CD14-positive monocyte (primary cell): Measurements from ENCODE around the gene CUX1. TPM values are rescaled to one million over a fixed set of nuclear protein-coding genes. Genes with fewer than 3 reads are reported as not detected.
A peak's percentile ranks its signal among the peaks of the same experiment; 100 is the strongest.

Experiments
- DNase-seq, 3 donors: peaks; one replicate each; pipeline ENCODE4 v3.0.0-alpha.2; 2011 to 2022
- H2AFZ ChIP-seq: 2 replicates; pipeline ENCODE4 v1.6.0; 2012; ENCODE audit warnings: mild to moderate bottlenecking, low read depth, low read length, inconsistent platforms; ENCODE audit not compliant: insufficient read depth, poor library complexity, severe bottlenecking
- H3K27ac ChIP-seq, 2 donors: 1 replicate in 1 of 2; 2 replicates in 1 of 2; pipeline ENCODE4 v1.5.1; 2012 to 2013; ENCODE audit warnings: low read length in 2 of 2, control low read depth in 1 of 2, inconsistent platforms in 1 of 2, low read depth in 1 of 2, mild to moderate bottlenecking in 1 of 2
- H3K27me3 ChIP-seq, 2 donors: one replicate each; pipeline versions ENCODE4 v1.6.0 to v1.6.1; 2011 to 2013; ENCODE audit warnings: low read length in 2 of 2; ENCODE audit not compliant: control insufficient read depth in 2 of 2, insufficient read depth in 2 of 2
- H3K36me3 ChIP-seq, 2 donors: replicated peaks in 1 of 2; 1 replicate in 1 of 2; 2 replicates in 1 of 2; pipeline versions ENCODE4 v1.5.1 to v1.6.1; 2012 to 2013; ENCODE audit warnings: low read length in 2 of 2, control low read depth in 1 of 2, inconsistent platforms in 1 of 2, mild to moderate bottlenecking in 1 of 2; ENCODE audit not compliant: insufficient read depth in 2 of 2, control insufficient read depth in 1 of 2
- H3K4me1 ChIP-seq, 2 donors: 1 replicate in 1 of 2; 2 replicates in 1 of 2; pipeline versions ENCODE4 v1.5.1 to v1.6.1; 2012 to 2013; ENCODE audit warnings: low read length in 2 of 2, control low read depth in 1 of 2, inconsistent platforms in 1 of 2, mild to moderate bottlenecking in 1 of 2, moderate library complexity in 1 of 2; ENCODE audit not compliant: insufficient read depth in 2 of 2, control insufficient read depth in 1 of 2
- H3K4me2 ChIP-seq: replicated peaks from 2 replicates; pipeline ENCODE3; 2012; ENCODE audit warnings: low read length, moderate library complexity, mild to moderate bottlenecking; ENCODE audit not compliant: poor library complexity, severe bottlenecking; ENCODE audit errors: extremely low read depth
- H3K4me3 ChIP-seq, 3 experiments: fragments of 200-600 bp in 1 of 3; sonication (generic) in 1 of 3; replicated peaks in 1 of 3; 1 replicate in 2 of 3; 2 replicates in 1 of 3; pipeline ENCODE4 v1.5.1; 2011 to 2013; ENCODE audit warnings: low read length in 3 of 3, mild to moderate bottlenecking in 3 of 3, control low read depth in 2 of 3, low read depth in 2 of 3, inconsistent platforms in 1 of 3, moderate library complexity in 1 of 3
- H3K79me2 ChIP-seq: 2 replicates; pipeline ENCODE4 v1.6.0; 2012; ENCODE audit warnings: mild to moderate bottlenecking, control low read depth, inconsistent platforms, low read length, moderate library complexity; ENCODE audit not compliant: insufficient read depth
- H3K9ac ChIP-seq: 2 replicates; pipeline ENCODE4 v1.6.0; 2017; ENCODE audit warnings: low read length, mild to moderate bottlenecking; ENCODE audit not compliant: insufficient read depth, poor library complexity, severe bottlenecking
- H3K9me3 ChIP-seq, 2 donors: replicated peaks in 1 of 2; 1 replicate in 1 of 2; 2 replicates in 1 of 2; pipeline versions ENCODE4 v1.5.1 to v1.6.1; 2012 to 2013; ENCODE audit warnings: low read length in 2 of 2, control low read depth in 1 of 2; ENCODE audit not compliant: control insufficient read depth in 1 of 2, insufficient read depth in 1 of 2
- H4K20me1 ChIP-seq: 2 replicates; pipeline ENCODE4 v1.6.0; 2012; ENCODE audit warnings: mild to moderate bottlenecking, low read length, control low read depth, moderate library complexity; ENCODE audit not compliant: insufficient read depth
- H3K27ac Mint-ChIP-seq, 7 donors: one replicate each; pipeline ENCODE4 v1.8.0; 2020; ENCODE audit warnings: mild to moderate bottlenecking in 7 of 7, mixed read lengths in 7 of 7, moderate library complexity in 6 of 7, inconsistent platforms in 2 of 7
- H3K27me3 Mint-ChIP-seq, 3 donors: one replicate each; pipeline ENCODE4 v1.8.0; 2021 to 2022; ENCODE audit warnings: low read depth in 3 of 3, mild to moderate bottlenecking in 3 of 3, mixed read lengths in 3 of 3, moderate library complexity in 3 of 3, inconsistent platforms in 1 of 3
- H3K36me3 Mint-ChIP-seq, 2 donors: one replicate each; pipeline ENCODE4 v1.8.0; 2020; ENCODE audit warnings: mixed read lengths in 2 of 2, inconsistent platforms in 1 of 2, mild to moderate bottlenecking in 1 of 2
- H3K4me1 Mint-ChIP-seq: one replicate; pipeline ENCODE4 v1.8.0; 2020; ENCODE audit warnings: mild to moderate bottlenecking, mixed read lengths
- H3K4me3 Mint-ChIP-seq, 2 donors: one replicate each; pipeline ENCODE4 v1.8.0; 2020; ENCODE audit warnings: mild to moderate bottlenecking in 2 of 2, mixed read lengths in 2 of 2, moderate library complexity in 1 of 2
- H3K9me3 Mint-ChIP-seq, 7 donors: one replicate each; pipeline ENCODE4 v1.8.0; 2020 to 2022; ENCODE audit warnings: mixed read lengths in 7 of 7, mild to moderate bottlenecking in 6 of 7, moderate library complexity in 6 of 7, inconsistent platforms in 2 of 7
- CTCF ChIP-seq: fragments of 200-600 bp; IDR thresholded peaks from one replicate; pipeline ENCODE4 v1.8.0; 2022; ENCODE audit warnings: antibody characterized with exemption, mild to moderate bottlenecking
- WGBS: methylation state at CpG from one replicate; pipeline ENCODE4 v1.1.5; 2013; ENCODE audit warnings: missing lambda C conversion rate; ENCODE audit not compliant: insufficient coverage; 5-methylcytosine and 5-hydroxymethylcytosine counted together
- intact Hi-C, 2 donors: fragments of 100-400 bp; cut with micrococcal nuclease; formaldehyde crosslinking; loops; one replicate each; pipeline versions ENCODE4 v1.15.0 to v1.15.1; 2023
- polyA plus RNA-seq, 3 donors: library from polyadenylated mRNA; depleted of rRNA in 1 of 3; unstranded in 2 of 3; stranded (reverse) in 1 of 3; fragments of 300-500 nt in 2 of 3; fragments of >200 nt in 1 of 3; fragmentation: Illumina TruSeq in 2 of 3; gene quantifications; 1 replicate in 2 of 3; 2 replicates in 1 of 3; pipeline ENCODE4 v1.2.3, GENCODE V29; 2012 to 2021

The CUX1 gene
- polyA plus RNA-seq, 3 donors = 17.6 to 38.0 (median 28.0) TPM

- H3K4me3 Mint-ChIP-seq = no peak overlapping the region
- H3K27ac ChIP-seq = no peak overlapping the region
- TF ChIP-seq CTCF = no peak
- no peak for DNase-seq
- no peaks in the 10 kb centered on the region for H3K27me3 ChIP-seq
- no peaks in the 10 kb centered on the region for H3K4me1 Mint-ChIP-seq
- peaks cover 0 to 2% (median 0%) of the 10 kb centered on the region in 3 donors for H3K27me3 Mint-ChIP-seq
- no peak overlapping the region for H3K4me3 ChIP-seq
- H2AFZ ChIP-seq = no peak overlapping the region
- peaks cover 43% of the 10 kb centered on the region for H4K20me1 ChIP-seq
- H3K9ac ChIP-seq = no peak overlapping the region
- no peaks in the 10 kb centered on the region for H3K79me2 ChIP-seq
- 97% methylated on average over 20 of the region's 27 CpGs for WGBS
- intact Hi-C loops = no loop called here
- H3K27ac Mint-ChIP-seq = peak overlapping the region in 3 of 7 donors; percentile 32 to 63 (median 38)
- H3K9me3 Mint-ChIP-seq = no peaks in the 10 kb centered on the region
- no peak overlapping the region for H3K4me2 ChIP-seq
- H3K9me3 ChIP-seq = no peaks in the 10 kb centered on the region
- peaks cover 96 to 100% of the 10 kb centered on the region in 2 donors for H3K36me3 ChIP-seq
- peaks cover 89 to 100% of the 10 kb centered on the region in 2 donors for H3K36me3 Mint-ChIP-seq
- no peaks in the 10 kb centered on the region for H3K4me1 ChIP-seq
Observed at GRCh38 chr7:102201576-102201975, 384.1 kb downstream of the CUX1 start.

- Histone ChIP-seq H2AFZ (no peak overlapping the region), H3K27me3 (no peaks in the 10 kb centered on the region), H3K9me3 (no peaks in the 10 kb centered on the region), H3K9ac (no peak overlapping the region), H3K4me1 (no peaks in the 10 kb centered on the region), H3K79me2 (no peaks in the 10 kb centered on the region), H4K20me1 (peaks cover 34% of the 10 kb centered on the region), H3K4me3 (no peak overlapping the region), H3K27ac (no peak overlapping the region), H3K36me3 (peaks cover 93 to 100% of the 10 kb centered on the region in 2 donors), H3K4me2 (no peak overlapping the region)
- H3K27ac Mint-ChIP-seq = no peak overlapping the region
- H3K4me1 Mint-ChIP-seq = no peaks in the 10 kb centered on the region
- no peaks in the 10 kb centered on the region for H3K9me3 Mint-ChIP-seq
- no peak for DNase-seq
- 96% methylated on average over 3 of the region's 6 CpGs for WGBS
- H3K4me3 Mint-ChIP-seq = no peak overlapping the region
- peaks cover 0 to 2% (median 0%) of the 10 kb centered on the region in 3 donors for H3K27me3 Mint-ChIP-seq
- intact Hi-C loops = no loop called here
- peaks cover 87 to 100% of the 10 kb centered on the region in 2 donors for H3K36me3 Mint-ChIP-seq
- no peak for TF ChIP-seq CTCF
Observed at GRCh38 chr7:102202556-102202955, 385.1 kb downstream of the CUX1 start.
